Kidney (tissue), 14 donors: ENCODE data around the gene TMEM190. TPM values are rescaled to one million over a fixed set of nuclear protein-coding genes. Genes with fewer than 3 reads are reported as not detected.
A peak's percentile ranks its signal among the peaks of the same experiment; 100 is the strongest.
"Not testable (repeated sequence)": the region's sequence is repeated elsewhere in the genome, so short reads cannot be mapped to it uniquely, and the experiment has no call there.

ENCODE experiments used
- DNase-seq, 5 donors: peaks; one replicate each; pipeline ENCODE4 v3.0.0-alpha.2; 2013 to 2020
- FAIRE-seq: peaks from 2 replicates; lab custom pipeline; 2012; peaks lifted over from hg19 to GRCh38; lab: Jason Lieb, UNC
- H3K27ac ChIP-seq, 2 donors: one replicate each; pipeline ENCODE4 v1.7.0; 2013; ENCODE audit warnings: low read depth in 2 of 2, low read length in 2 of 2, inconsistent platforms in 1 of 2
- H3K27me3 ChIP-seq: one replicate; pipeline ENCODE4 v1.7.1; 2013; ENCODE audit warnings: low read length, inconsistent platforms; ENCODE audit not compliant: control insufficient read depth, insufficient read depth
- H3K36me3 ChIP-seq, 3 donors: one replicate each; pipeline versions ENCODE4 v1.7.0 to v1.7.1; 2013; ENCODE audit warnings: low read length in 3 of 3, control low read depth in 1 of 3, inconsistent platforms in 1 of 3; ENCODE audit not compliant: insufficient read depth in 3 of 3, control insufficient read depth in 2 of 3
- H3K4me1 ChIP-seq, 3 donors: one replicate each; pipeline versions ENCODE4 v1.7.0 to v1.7.1; 2013; ENCODE audit warnings: low read length in 3 of 3, inconsistent platforms in 1 of 3, low read depth in 1 of 3; ENCODE audit not compliant: control insufficient read depth in 2 of 3, insufficient read depth in 2 of 3
- H3K4me3 ChIP-seq, 3 donors: one replicate each; pipeline versions ENCODE4 v1.7.0 to v1.8.1; 2013; ENCODE audit warnings: low read length in 3 of 3, control low read depth in 1 of 3, inconsistent platforms in 1 of 3
- H3K9ac ChIP-seq, 3 donors: one replicate each; pipeline versions ENCODE4 v1.7.0 to v1.7.1; 2013; ENCODE audit warnings: low read length in 3 of 3, control low read depth in 1 of 3, inconsistent platforms in 1 of 3
- H3K9me3 ChIP-seq, 3 donors: one replicate each; pipeline versions ENCODE4 v1.7.0 to v1.7.1; 2013; ENCODE audit warnings: low read length in 3 of 3, control low read depth in 1 of 3, inconsistent platforms in 1 of 3; ENCODE audit not compliant: control insufficient read depth in 2 of 3, insufficient read depth in 1 of 3
- CTCF ChIP-seq: IDR thresholded peaks from 3 replicates; pipeline ENCODE4 v1.5.1; 2012; ENCODE audit warnings: mild to moderate bottlenecking, moderate library complexity, borderline replicate concordance; ENCODE audit not compliant: insufficient read depth; ENCODE audit errors: extremely low read depth
- intact Hi-C: fragments of 100-400 bp; cut with DNase I; formaldehyde crosslinking; loops from one replicate; pipeline ENCODE4 v1.11.1; 2022
- polyA plus RNA-seq: library from polyadenylated mRNA; stranded (reverse); fragments of 350-450 nt; fragmentation: Illumina TruSeq; extraction: RNeasy Lipid Tissue Mini Kit (QIAGEN cat#74804); gene quantifications from one replicate; pipeline ENCODE4 v1.2.3, GENCODE V29; 2014; ENCODE audit warnings: low read depth, low replicate concordance; ENCODE audit not compliant: insufficient read depth
- total RNA-seq: library from RNA; stranded (reverse); fragmentation: NEBNext Ultra II Directional; extraction: Animal tissue kit (Norgen Biotek cat#: 25700); gene quantifications from one replicate; pipeline ENCODE4 v1.2.1, GENCODE V29; 2021
- donor health status: control.
- donor health status: control.
- donor health status: control.
- donor health status: control.
- donor health status: control.
- donor health status: DM: yes; HTN: yes; CAD: no.
- donor health status: Normal renal cell carcinoma (clear cell type).

The TMEM190 gene
- total and polyA plus RNA-seq, 2 donors from 2014 or later: not detected

- Histone ChIP-seq H3K4me3 (peak overlapping the region; percentile 68 to 85 (median 77)), H3K9me3 (no peaks in the 10 kb centered on the region), H3K27ac (peak overlapping the region; percentile 98), H3K36me3 (peaks cover 0 to 5% (median 5%) of the 10 kb centered on the region in 3 donors), H3K9ac (peak overlapping the region in 2 of 3 donors; percentile 46 to 62), H3K27me3 (no peaks in the 10 kb centered on the region), H3K4me1 (peaks cover 0 to 9% (median 6%) of the 10 kb centered on the region in 3 donors)
- intact Hi-C loops: no loop called here
- no peak for TF ChIP-seq CTCF
- FAIRE-seq (peak; percentile 87), DNase-seq (peak; percentile 99 to 100 (median 100))
Observed at GRCh38 chr19:55407800-55408532, 31.3 kb downstream of the TMEM190 start.

DNA sequence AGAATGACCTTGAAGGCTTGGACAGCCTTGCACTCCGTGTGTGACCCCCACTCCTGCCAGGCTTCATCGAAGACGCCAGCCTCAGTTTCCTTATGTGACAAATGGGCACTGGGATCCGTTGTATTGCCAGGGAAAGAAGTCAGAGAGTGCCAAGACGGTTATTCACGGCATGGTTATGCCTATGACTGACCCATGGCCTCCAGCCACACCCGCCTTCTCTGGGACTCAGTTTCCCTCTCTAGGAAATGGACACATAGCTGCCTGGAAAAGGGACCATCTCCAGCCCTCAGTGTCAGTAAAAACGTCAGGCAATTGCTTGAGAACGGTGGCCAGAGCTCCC is 31.9 kb downstream of the TMEM190 start:
- DNase-seq (no peak), FAIRE-seq (no peak)
- no peak for TF ChIP-seq CTCF
- intact Hi-C loops: no loop called here
- H3K36me3 ChIP-seq: peaks cover 0 to 3% (median 2%) of the 10 kb centered on the region in 3 donors
- H3K9ac ChIP-seq: peak overlapping the region in 2 of 3 donors; percentile 46 to 62
- H3K27ac ChIP-seq: peak overlapping the region; percentile 66 to 92
- no peaks in the 10 kb centered on the region for H3K27me3 ChIP-seq
- H3K4me1 ChIP-seq: peaks cover 0 to 9% (median 6%) of the 10 kb centered on the region in 3 donors
- peak overlapping the region; percentile 68 to 85 (median 77) for H3K4me3 ChIP-seq
- H3K9me3 ChIP-seq: no peaks in the 10 kb centered on the region

GRCh38 chr19:55409179-55409578 is 32.6 kb downstream of the TMEM190 start:
- H3K36me3 ChIP-seq, intact Hi-C loops, H3K9me3 ChIP-seq, DNase-seq, H3K4me3 ChIP-seq, H3K27ac ChIP-seq, H3K4me1 ChIP-seq, FAIRE-seq, H3K27me3 ChIP-seq, H3K9ac ChIP-seq: not testable (repeated sequence)

- no peaks in the 10 kb centered on the region for H3K27me3 ChIP-seq
- no peak overlapping the region for H3K27ac ChIP-seq
- DNase-seq (no peak), FAIRE-seq (no peak)
- no peak for TF ChIP-seq CTCF
- no peaks in the 10 kb centered on the region for H3K9me3 ChIP-seq
- H3K4me3 ChIP-seq: no peak overlapping the region
- H3K9ac ChIP-seq: no peak overlapping the region
- peaks cover 0 to 2% (median 0%) of the 10 kb centered on the region in 3 donors for H3K36me3 ChIP-seq
- intact Hi-C loops: no loop called here
- H3K4me1 ChIP-seq: peaks cover 0 to 9% (median 6%) of the 10 kb centered on the region in 3 donors
Observed at GRCh38 chr19:55410168-55410567, 33.5 kb downstream of the TMEM190 start.
